GM18868 (cell line): ENCODE results near the gene ZCCHC17.
A peak's percentile ranks its signal among the peaks of the same experiment; 100 is the strongest.

Source experiments
- ATAC-seq: cut with Tn5 transposase; IDR thresholded peaks from one replicate; pipeline ENCODE4 v1.9.1; 2021; ENCODE audit warnings: mild to moderate bottlenecking, moderate library complexity; ENCODE audit not compliant: unreplicated experiment

The ZCCHC17 gene

GRCh38 chr1:31389616-31390015 is 92.8 kb downstream of the ZCCHC17 start:
- no peak for ATAC-seq

GRCh38 chr1:31390071-31390470 is 93.2 kb downstream of the ZCCHC17 start:
- ATAC-seq, result no peak

- no peak for ATAC-seq
These were observed 96.6 kb downstream of the ZCCHC17 start for GRCh38 chr1:31393463-31393862.

DNA sequence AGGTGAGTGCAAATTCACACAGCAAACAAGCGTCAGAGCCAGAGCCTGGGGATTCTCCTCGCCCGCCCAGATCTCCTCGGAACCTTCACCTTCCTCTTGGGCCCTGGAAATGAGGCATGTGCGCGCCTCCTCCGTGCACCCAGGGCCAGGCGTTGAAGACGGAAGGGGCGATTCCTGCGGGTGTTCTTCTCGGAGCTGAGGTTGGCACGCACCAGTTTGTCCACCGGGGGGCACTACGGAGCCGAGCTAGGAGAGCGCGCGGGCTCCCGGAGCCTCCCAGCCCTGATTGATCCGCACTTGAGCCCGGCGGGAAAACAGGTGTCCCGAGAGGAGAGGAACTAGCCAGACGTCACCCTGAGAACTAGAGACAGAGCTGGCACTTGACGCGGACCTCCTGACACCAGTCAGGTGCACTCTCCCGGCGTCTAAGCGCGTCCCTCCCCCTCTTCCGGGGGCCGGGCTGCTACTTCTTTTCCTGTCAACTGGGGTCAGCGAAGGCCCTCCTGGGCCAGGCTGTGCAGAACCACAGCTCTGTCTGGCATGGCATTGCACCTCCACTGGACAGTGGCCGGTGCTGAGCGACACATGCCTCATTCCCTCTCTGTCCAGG is 97.9 kb downstream of the ZCCHC17 start:
- ATAC-seq, result peak; percentile 59

DNA sequence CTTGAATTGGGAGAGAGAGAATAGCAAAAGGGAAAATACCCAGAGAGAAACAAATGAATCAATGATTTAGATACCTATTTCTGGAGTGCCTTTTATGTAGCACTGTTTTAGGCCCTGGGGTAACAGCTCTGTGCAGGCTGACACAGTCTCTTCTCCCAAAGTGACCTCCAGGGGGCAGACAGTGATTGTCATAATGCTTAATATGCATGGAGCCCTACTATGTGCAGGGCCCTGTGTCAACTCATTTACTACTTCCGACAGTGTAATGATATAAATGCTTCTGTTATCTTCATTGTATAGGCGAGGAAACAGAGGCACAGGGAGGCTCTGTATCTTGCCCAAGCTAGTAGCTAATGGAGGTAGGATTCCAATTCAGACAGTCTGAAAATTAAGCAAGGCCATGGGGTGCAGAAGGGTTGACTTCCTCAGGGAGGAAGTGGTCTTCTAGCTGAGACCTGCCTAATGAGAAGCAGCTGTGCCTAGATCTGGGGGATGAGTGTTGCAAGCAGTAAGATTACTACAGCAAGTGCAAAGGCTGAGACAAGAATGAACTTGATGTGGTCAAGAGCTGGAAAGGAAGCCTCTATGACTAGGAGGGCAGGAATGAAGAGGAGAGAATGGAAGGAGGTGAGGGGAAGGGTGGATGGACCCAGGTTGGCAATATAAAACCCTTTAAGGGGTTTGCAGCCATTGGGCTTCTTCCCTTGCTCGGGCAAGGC is 100.0 kb downstream of the ZCCHC17 start:
- ATAC-seq, result no peak

GRCh38 chr1:31397360-31398095 is 100.7 kb downstream of the ZCCHC17 start:
- no peak for ATAC-seq

- ATAC-seq, result no peak
These were observed 101.4 kb downstream of the ZCCHC17 start for GRCh38 chr1:31398246-31398645.

- no peak for ATAC-seq
These were observed 103.1 kb downstream of the ZCCHC17 start for GRCh38 chr1:31399976-31400375.

GRCh38 chr1:31400393-31400792 is 103.6 kb downstream of the ZCCHC17 start:
- no peak for ATAC-seq

- ATAC-seq, result no peak
These were observed 104.4 kb downstream of the ZCCHC17 start for GRCh38 chr1:31401241-31401640.

- ATAC-seq, result no peak
These were observed 108.9 kb downstream of the ZCCHC17 start for GRCh38 chr1:31405578-31406245.

DNA sequence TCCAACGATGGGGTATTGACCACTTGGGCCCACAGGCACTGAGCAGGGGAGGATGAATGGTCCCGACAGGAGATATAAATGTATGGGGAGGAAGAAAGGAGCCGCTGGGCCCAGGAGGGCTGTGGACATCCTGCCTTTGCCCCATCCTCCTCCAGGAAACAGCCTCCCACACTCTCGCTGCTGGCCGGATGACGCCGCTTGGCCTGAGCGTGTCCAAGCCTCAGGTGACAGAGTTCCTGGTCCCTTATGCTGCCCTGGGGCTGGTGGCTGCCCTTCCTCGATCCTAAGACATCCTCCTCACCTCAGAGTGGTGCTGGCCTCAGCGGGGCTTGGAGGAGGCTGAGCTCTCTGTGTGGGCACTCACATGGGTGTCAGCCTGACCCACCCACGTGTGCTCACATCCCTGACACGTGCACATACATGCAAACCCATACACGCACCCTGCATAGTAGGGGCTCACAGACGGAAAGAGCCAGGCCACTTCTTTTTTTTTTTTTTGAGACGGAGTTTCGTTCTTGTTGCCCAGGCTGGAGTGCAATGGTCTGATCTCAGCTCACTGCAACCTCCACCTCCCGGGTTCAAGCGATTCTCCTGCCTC is 110.3 kb downstream of the ZCCHC17 start:
- no peak for ATAC-seq

DNA sequence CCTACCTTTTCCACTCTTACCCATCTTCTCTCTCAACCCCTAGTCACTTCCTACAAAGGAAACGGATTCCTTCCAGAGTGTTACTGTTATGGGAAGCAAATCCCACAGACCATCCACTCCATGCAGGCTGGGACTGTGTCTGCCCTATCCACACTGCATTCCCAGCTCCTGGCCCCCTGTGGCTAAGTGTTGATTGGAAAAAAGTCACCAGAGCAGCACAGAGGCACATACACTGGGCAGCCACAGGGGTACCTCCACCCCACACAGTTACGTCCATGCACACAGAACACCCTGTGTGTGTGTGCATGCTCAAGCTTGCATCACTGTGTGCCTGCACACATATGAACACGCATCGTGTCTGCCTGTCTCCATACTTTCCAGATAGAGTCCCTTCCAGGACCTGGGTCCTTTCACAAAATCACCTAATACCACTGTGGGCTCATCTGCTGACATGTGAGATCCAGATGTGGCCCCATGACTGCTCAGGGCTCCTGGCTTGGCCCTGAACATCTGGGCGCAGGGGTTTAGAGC is 112.0 kb downstream of the ZCCHC17 start:
- ATAC-seq, result no peak

- ATAC-seq, result no peak
These were observed 113.4 kb downstream of the ZCCHC17 start for GRCh38 chr1:31409946-31410858.

GRCh38 chr1:31410871-31411270 is 114.0 kb downstream of the ZCCHC17 start:
- no peak for ATAC-seq

- ATAC-seq, result no peak
These were observed 115.4 kb downstream of the ZCCHC17 start for GRCh38 chr1:31412205-31412604.

DNA sequence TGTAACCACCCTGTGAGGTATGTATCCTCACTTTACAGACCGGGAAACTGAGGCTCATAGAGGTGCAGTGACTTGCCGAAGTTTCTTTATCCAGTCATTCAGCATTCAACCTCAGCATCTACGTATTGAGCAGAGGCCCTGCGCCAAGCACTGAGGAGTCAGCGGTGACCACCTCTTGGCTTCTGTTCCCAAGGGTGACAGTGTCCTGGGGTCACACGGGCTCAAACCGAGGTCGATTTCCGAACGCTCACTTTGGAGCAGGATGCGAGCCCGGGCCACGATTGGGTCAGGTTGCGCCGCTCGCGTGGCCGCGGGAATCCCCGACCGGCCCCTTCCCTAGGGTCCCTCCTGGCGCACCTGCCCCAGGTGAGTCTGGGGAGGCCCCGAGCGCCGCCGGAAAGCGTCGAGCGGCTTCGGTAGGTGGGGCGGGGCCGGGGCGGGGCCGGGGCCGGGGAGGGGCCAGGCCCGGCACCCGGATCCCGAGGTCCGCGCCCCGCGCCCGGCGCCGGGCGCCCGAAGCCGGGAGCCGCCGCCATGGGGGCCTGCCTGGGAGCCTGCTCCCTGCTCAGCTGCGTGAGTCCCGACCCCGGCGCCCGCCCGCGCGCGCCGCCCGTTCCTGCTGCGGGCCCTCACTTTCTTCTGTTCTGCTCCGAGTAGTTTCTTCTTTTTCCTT is 116.0 kb downstream of the ZCCHC17 start, which contains the start of gene SERINC2:
SERINC2 (plus strand) TSS at position 482 of the 673 bp plus-strand sequence; CDS start at position 535, 53 bp downstream.
- ATAC-seq, result no peak

GRCh38 chr1:31413405-31414001 is 116.7 kb downstream of the ZCCHC17 start:
- ATAC-seq, result no peak
